Ectodermal cell (in vitro differentiated cells): Measurements from ENCODE around the gene SEPTIN11.

Experiments used
- H3K27ac ChIP-seq: 2 replicates; pipeline ENCODE4 v1.7.0; 2013; ENCODE audit warnings: mild to moderate bottlenecking, low read depth, low read length; ENCODE audit not compliant: insufficient read depth, poor library complexity, severe bottlenecking
- H3K27me3 ChIP-seq: 2 replicates; pipeline ENCODE4 v1.7.0; 2013; ENCODE audit warnings: mild to moderate bottlenecking, low read length; ENCODE audit not compliant: insufficient read depth, control insufficient read depth, poor library complexity, severe bottlenecking
- H3K36me3 ChIP-seq: one replicate; pipeline ENCODE4 v1.7.0; 2013; ENCODE audit warnings: low read length; ENCODE audit not compliant: control insufficient read depth, insufficient read depth
- H3K4me1 ChIP-seq: one replicate; pipeline ENCODE4 v1.7.0; 2013; ENCODE audit warnings: low read length; ENCODE audit not compliant: control insufficient read depth, insufficient read depth
- H3K4me3 ChIP-seq: 2 replicates; pipeline ENCODE4 v1.7.0; 2013; ENCODE audit warnings: low read depth, low read length, control low read depth; ENCODE audit not compliant: insufficient read depth
- H3K9me3 ChIP-seq: 2 replicates; pipeline ENCODE4 v1.7.0; 2013; ENCODE audit warnings: mild to moderate bottlenecking, low read length, moderate library complexity; ENCODE audit not compliant: control insufficient read depth
- WGBS, 2 experiments: methylation state at CpG; one replicate each; pipeline ENCODE4 v1.1.7; 2013; ENCODE audit warnings: missing lambda C conversion rate in 2 of 2; 5-methylcytosine and 5-hydroxymethylcytosine counted together

The SEPTIN11 gene

DNA sequence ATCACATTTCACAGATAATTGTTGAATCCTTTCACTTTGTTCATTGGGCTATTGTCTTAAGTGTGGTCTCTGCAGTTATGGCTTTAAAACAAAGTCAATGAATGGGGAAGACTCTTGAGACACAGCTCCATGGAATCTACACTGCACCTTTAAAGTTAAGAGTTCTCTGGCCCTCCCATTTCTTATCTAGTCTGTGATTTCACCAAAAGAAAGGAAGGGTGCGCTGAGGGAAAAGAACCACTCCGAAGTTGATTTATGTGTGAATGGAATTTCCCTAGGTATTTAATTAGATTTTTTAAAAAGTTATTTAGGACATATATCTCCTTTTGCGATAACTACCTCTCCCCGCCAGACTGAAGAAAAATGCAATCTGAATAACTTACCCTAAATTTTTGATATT is 2.5 kb downstream of the SEPTIN11 start:
- peaks cover 8% of the 10 kb centered on the region for H3K27me3 ChIP-seq
- H3K27ac ChIP-seq: no peak overlapping the region
- no peak overlapping the region for H3K4me3 ChIP-seq
- no peaks in the 10 kb centered on the region for H3K36me3 ChIP-seq
- 93% methylated on average over 4 of the region's 4 CpGs; no CpG with 5 or more reads in 1 of the 2 experiments for WGBS, 2 experiments
- no peaks in the 10 kb centered on the region for H3K9me3 ChIP-seq
- H3K4me1 ChIP-seq: peaks cover 21% of the 10 kb centered on the region

DNA sequence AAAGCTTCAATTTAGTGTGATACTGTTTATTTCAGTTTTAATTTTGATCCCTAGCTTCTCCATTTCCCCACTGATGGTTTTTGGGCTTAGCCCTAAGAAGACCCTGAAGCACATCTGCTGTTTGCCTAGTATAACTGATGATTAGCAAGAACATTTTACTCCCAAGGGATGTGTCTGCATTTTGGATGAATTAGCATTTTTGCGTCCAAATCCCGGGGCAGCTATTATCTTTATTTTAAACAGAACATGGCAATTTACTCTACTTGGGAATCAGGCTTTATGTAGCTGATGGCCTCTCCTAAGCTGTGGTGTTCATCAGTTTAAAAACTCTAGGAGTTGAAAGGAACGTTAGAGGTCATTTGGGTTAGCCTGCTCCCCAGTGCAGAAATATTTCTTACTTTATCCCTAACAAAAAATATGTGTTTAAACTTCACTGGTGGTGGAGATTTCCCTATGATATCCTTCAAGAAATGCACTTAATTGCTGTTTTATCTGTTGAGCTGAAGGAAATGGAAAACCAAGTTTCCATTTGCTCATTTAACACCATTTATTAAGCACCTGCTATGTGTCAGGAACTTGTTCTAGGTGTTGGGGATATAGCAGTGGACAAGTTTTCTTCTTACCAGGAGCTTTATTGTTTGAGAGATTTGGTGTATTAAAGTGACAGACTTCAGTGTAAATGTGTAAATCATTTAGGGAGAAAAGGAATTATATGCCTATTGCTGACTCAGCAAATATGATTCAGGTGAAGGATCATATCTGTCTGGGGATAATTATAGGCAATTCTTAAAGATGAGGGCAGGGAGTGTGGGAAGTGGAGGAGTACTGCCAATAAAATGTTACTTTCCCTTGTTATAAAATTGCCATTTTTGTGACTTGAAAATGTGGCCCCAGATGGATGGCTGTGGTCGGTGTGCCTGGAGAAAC is 3.4 kb downstream of the SEPTIN11 start:
- H3K4me1 ChIP-seq: peaks cover 21% of the 10 kb centered on the region
- H3K4me3 ChIP-seq: no peak overlapping the region
- no peaks in the 10 kb centered on the region for H3K9me3 ChIP-seq
- peaks cover 6% of the 10 kb centered on the region for H3K27me3 ChIP-seq
- H3K36me3 ChIP-seq: no peaks in the 10 kb centered on the region
- H3K27ac ChIP-seq: no peak overlapping the region
- WGBS, 2 experiments: 88 to 92% methylated on average over 4 of the region's 4 CpGs

DNA sequence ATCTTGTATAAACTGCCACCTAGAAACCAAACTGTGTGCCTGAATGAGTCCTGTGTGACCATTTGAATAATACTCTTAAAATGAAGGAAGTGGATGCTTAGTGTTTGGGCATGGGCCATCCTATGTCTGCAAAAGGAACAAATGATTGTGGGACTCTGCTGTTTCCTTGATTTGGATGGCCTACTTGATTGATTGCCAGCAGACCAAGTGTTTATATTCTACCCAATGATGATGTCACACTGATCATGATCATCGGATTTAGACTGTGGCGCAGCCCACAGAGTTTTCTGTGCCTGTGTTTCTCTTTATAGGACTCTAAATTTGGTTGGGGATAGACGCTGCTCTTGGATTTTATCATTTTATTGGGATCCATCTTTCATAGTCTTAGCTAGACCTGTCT is 4.4 kb downstream of the SEPTIN11 start:
- no peaks in the 10 kb centered on the region for H3K9me3 ChIP-seq
- H3K27ac ChIP-seq: no peak overlapping the region
- WGBS, 2 experiments: 90 to 100% methylated on average over 3 of the region's 3 CpGs
- no peaks in the 10 kb centered on the region for H3K27me3 ChIP-seq
- H3K36me3 ChIP-seq: no peaks in the 10 kb centered on the region
- H3K4me1 ChIP-seq: peaks cover 21% of the 10 kb centered on the region
- no peak overlapping the region for H3K4me3 ChIP-seq

DNA sequence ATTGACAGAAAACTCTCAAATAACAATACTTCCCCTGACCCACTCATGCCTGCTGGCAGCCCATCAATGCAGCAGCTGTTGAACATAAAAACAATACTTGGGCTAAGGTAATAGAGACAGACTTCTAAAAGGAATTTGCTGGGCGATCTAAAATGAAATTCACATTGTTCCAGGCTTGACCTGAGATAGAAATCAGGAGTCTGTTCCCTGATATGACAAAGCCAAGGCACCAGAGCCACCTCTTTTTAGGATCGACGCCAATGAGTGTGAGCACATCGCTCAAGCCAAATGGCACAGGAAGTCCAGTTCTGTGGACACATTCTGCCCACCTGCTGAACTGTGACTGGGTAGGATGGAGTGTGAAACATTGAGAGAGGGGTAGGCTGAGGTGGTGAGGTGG is 4.9 kb downstream of the SEPTIN11 start:
- H3K27me3 ChIP-seq: no peaks in the 10 kb centered on the region
- no peaks in the 10 kb centered on the region for H3K36me3 ChIP-seq
- 93 to 97% methylated on average over 4 of the region's 4 CpGs for WGBS, 2 experiments
- no peak overlapping the region for H3K27ac ChIP-seq
- H3K4me1 ChIP-seq: peaks cover 21% of the 10 kb centered on the region
- H3K4me3 ChIP-seq: no peak overlapping the region
- no peaks in the 10 kb centered on the region for H3K9me3 ChIP-seq

DNA sequence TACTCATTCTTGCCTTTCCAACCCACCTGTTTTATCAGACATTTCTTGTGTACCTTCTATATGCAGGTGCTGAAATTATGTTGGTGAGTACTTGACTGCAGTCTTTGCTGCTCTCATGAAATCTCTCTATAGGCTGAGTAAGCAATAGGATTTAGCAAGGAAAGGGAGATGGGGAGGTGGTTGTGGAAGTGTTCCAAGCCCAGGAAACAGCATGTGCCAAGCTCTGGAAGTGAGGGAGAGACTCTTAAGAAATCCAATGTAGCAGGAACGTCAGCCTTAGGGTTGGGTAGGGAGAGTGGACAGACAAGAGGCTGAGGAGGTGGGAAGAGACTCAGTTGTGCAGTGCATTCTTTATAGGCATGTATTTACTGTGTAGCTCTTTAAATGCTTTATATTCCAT is 5.6 kb downstream of the SEPTIN11 start:
- no peak overlapping the region for H3K27ac ChIP-seq
- H3K9me3 ChIP-seq: no peaks in the 10 kb centered on the region
- no peak overlapping the region for H3K4me3 ChIP-seq
- H3K4me1 ChIP-seq: peaks cover 21% of the 10 kb centered on the region
- H3K36me3 ChIP-seq: no peaks in the 10 kb centered on the region
- WGBS, 2 experiments: 86 to 88% methylated on average over 1 of the region's 1 CpG
- H3K27me3 ChIP-seq: no peaks in the 10 kb centered on the region

DNA sequence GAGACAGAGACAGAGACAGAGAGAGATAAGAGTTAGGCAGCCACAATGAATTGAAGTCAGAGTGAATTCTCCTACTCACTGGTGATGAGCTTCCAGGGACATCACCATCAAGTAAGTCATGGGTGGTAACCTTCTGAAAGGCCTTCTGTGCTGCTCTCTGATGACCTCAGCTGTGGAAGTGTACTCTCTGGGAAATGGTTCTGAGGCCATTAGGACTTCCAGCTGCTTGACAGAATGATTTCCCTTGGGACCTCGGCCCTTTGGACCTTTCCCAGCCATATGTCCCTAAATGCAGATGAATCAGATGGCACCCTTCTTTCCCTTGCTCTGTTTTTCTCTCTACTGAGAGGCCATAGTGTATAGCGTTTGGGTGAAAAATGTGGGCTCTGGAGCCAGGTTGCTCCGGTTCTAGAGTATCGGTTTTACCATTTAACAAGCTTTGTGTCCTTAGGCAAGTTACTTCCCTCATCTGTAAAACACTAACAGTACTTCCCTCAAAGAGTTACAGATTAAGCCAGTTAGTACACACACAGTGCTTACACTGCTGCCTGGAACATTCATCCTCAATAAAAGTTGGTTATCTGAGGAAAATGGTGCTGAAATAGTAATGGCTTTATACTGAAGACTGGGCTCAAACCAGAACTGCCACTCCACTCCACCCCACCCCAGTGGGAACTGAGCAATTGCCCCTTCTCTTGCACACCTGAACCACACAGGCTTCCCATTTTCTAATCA is 7.6 kb downstream of the SEPTIN11 start:
- H3K27ac ChIP-seq: no peak overlapping the region
- no peaks in the 10 kb centered on the region for H3K36me3 ChIP-seq
- WGBS, 2 experiments: 94 to 98% methylated on average over 4 of the region's 4 CpGs
- peaks cover 13% of the 10 kb centered on the region for H3K4me1 ChIP-seq
- H3K4me3 ChIP-seq: no peak overlapping the region
- no peaks in the 10 kb centered on the region for H3K9me3 ChIP-seq
- H3K27me3 ChIP-seq: no peaks in the 10 kb centered on the region

DNA sequence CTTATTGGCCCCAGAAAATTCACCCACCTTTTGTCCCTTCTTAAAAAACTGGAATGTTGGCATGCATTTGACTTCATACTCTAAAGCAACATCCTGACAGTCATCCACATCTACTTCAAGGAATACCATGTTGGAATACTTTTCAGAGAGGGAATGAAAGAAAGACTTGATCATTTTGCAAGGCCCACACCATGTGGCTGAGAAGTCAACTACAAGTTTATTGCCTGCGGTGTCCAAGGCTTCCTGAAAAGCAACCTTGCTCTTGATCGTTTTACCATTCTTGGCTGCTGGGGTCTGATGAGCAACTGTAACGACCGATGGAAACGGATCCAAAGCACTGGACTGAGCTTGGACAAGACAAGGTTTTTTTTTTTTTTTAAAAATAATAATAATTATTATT is 9.3 kb downstream of the SEPTIN11 start:
- WGBS, 2 experiments: 94 to 97% methylated on average over 3 to 5 of the region's 5 CpGs
- Histone ChIP-seq H3K27me3 (no peaks in the 10 kb centered on the region), H3K4me1 (peaks cover 11% of the 10 kb centered on the region), H3K27ac (no peak overlapping the region), H3K4me3 (no peak overlapping the region), H3K36me3 (no peaks in the 10 kb centered on the region), H3K9me3 (no peaks in the 10 kb centered on the region)

DNA sequence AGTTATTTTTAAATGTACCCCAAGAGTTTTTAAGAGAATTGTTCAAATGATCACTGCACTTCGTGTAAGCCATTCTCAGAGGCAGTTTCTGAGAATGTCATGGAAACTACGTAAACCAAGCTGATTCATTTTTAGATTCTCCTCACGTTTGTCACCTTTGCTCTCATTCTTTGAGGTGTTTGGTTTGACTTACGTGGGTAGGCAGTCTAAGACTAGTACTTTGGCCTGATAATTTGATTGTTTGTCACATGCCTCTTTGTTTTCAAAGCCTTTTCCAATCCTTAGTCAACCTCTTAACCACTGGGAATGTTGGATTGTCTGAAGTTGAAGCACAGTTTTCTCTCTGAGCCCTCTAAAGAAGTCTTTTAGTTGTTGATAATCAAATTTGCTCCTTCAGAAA is 10.5 kb downstream of the SEPTIN11 start:
- H3K9me3 ChIP-seq: no peaks in the 10 kb centered on the region
- H3K4me3 ChIP-seq: no peak overlapping the region
- WGBS, 2 experiments: 88 to 94% methylated on average over 4 of the region's 4 CpGs
- peaks cover 3% of the 10 kb centered on the region for H3K4me1 ChIP-seq
- H3K36me3 ChIP-seq: no peaks in the 10 kb centered on the region
- H3K27ac ChIP-seq: no peak overlapping the region
- H3K27me3 ChIP-seq: no peaks in the 10 kb centered on the region

DNA sequence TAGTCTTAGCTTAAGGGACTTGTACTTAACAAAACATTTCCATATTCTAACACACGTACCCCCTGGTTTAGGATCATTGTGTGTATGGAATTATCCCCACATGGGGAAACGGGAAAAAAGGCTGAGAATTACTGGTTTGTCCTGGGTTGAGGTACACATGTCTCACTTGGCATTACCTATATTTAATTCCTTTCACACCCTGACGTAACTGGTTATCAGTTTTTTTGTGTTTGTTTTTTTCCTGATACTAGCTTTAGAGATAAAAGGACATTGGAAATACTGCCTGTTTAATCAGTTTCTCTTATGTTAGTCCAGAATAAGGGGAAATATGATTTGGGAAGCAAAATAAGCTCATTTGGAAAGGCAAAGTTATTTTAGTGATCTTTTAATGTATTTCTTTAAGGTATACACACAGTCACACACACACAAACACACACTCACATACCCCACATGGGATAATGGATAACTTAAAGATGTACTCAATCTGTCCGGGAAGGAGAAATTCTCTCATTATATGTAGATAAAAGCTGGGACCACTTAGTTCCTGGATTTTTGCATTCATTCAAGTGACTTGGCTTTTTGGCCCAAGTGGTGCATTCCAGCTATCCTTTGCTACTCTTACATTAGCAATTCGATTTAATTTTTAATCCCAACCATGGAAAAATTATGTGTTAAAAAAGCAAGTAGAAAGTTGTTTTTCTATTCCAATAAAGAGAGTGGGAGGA is 13.0 kb downstream of the SEPTIN11 start:
- Histone ChIP-seq H3K27ac (no peak overlapping the region), H3K9me3 (no peaks in the 10 kb centered on the region), H3K36me3 (no peaks in the 10 kb centered on the region)

More for the DNA sequence above, 13.0 kb downstream of the SEPTIN11 start:
- H3K27me3 ChIP-seq: no peaks in the 10 kb centered on the region
- H3K4me3 ChIP-seq: no peak overlapping the region
- H3K4me1 ChIP-seq: no peaks in the 10 kb centered on the region
- 92 to 95% methylated on average over 2 to 5 of the region's 5 CpGs for WGBS, 2 experiments
